Calu3 (cell line): ENCODE measurements around the gene ANKRD40. TPM values are rescaled to one million over a fixed set of nuclear protein-coding genes. Genes with fewer than 3 reads are reported as not detected.
A peak's percentile ranks its signal among the peaks of the same experiment; 100 is the strongest.
"Not testable (repeated sequence)": the region's sequence is repeated elsewhere in the genome, so short reads cannot be mapped to it uniquely, and the experiment has no call there.

Experiments used
- BruUV-seq: library from RNA; stranded (reverse); fragments of 400-500 nt; replicated peaks from 2 replicates; lab custom pipeline; 2021; lab: Mats Ljungman, UMichigan
- CTCF ChIA-PET: fragments of 300-600 bp; sonication (Branson Sonifier 250); formaldehyde crosslinking; loops from one replicate; lab custom pipeline; 2022; ENCODE audit warnings: antibody characterized with exemption; lab: Charles Lee
- DNase-seq: peaks from one replicate; pipeline ENCODE4 v3.0.0; 2022
- H3K27ac Mint-ChIP-seq: one replicate; pipeline ENCODE4 v1.8.0; 2022; ENCODE audit warnings: mixed read lengths; ENCODE audit not compliant: unreplicated experiment
- H3K27me3 Mint-ChIP-seq: one replicate; pipeline ENCODE4 v1.8.0; 2022; ENCODE audit warnings: mixed read lengths; ENCODE audit not compliant: unreplicated experiment
- H3K36me3 Mint-ChIP-seq: one replicate; pipeline ENCODE4 v1.8.0; 2022; ENCODE audit warnings: mild to moderate bottlenecking, moderate library complexity, mixed read lengths; ENCODE audit not compliant: insufficient read depth, unreplicated experiment
- H3K4me1 Mint-ChIP-seq: one replicate; pipeline ENCODE4 v1.8.0; 2022; ENCODE audit warnings: mild to moderate bottlenecking, low read depth, mixed read lengths; ENCODE audit not compliant: unreplicated experiment
- H3K4me3 Mint-ChIP-seq: one replicate; pipeline ENCODE4 v1.8.0; 2022; ENCODE audit warnings: mild to moderate bottlenecking, low read depth, moderate library complexity, mixed read lengths; ENCODE audit not compliant: unreplicated experiment
- H3K9me3 Mint-ChIP-seq: one replicate; pipeline ENCODE4 v1.8.0; 2022; ENCODE audit warnings: low read depth, mixed read lengths; ENCODE audit not compliant: unreplicated experiment
- CTCF ChIP-seq: fragments of 200-600 bp; IDR thresholded peaks from one replicate; pipeline ENCODE4 v1.8.0; 2022; ENCODE audit warnings: antibody characterized with exemption; ENCODE audit not compliant: unreplicated experiment
- intact Hi-C: fragments of 100-400 bp; cut with micrococcal nuclease; formaldehyde crosslinking; loops from one replicate; pipeline ENCODE4 v1.10.0; 2022; ENCODE audit not compliant: unreplicated experiment
- total RNA-seq: library from RNA; stranded (reverse); gene quantifications from 2 replicates; pipeline ENCODE4 v1.2.3, GENCODE V29; 2022

The ANKRD40 gene
- total RNA-seq, 1 experiment from 2014 or later: 68.5 TPM

- intact Hi-C loops: no loop called here
- CTCF ChIA-PET: interaction anchor here (1.2 kb wide), 1 partner anchor 214 kb away, joined by 3 read pairs; no protein-coding TSS in a partner anchor
- Mint-ChIP-seq H3K27ac (no peak overlapping the region), H3K9me3 (no peaks in the 10 kb centered on the region), H3K4me3 (no peak overlapping the region), H3K27me3 (peaks cover 17% of the 10 kb centered on the region), H3K36me3 (peaks cover 21% of the 10 kb centered on the region), H3K4me1 (no peaks in the 10 kb centered on the region)
- DNase-seq: no peak
- no TSS peak for BruUV-seq
- TF ChIP-seq CTCF: no peak
Measured at GRCh38 chr17:50715471-50715870, 7.8 kb upstream of the ANKRD40 start.

GRCh38 chr17:50712641-50713040 lies 4.9 kb upstream of the ANKRD40 start:
- no peak overlapping the region for H3K27ac Mint-ChIP-seq
- intact Hi-C loops: no loop called here
- peaks cover 11% of the 10 kb centered on the region for H3K36me3 Mint-ChIP-seq
- no peak overlapping the region for H3K4me3 Mint-ChIP-seq
- TF ChIP-seq CTCF: no peak
- H3K9me3 Mint-ChIP-seq: no peaks in the 10 kb centered on the region
- DNase-seq: no peak
- H3K27me3 Mint-ChIP-seq: peaks cover 17% of the 10 kb centered on the region
- no TSS peak for BruUV-seq
- peaks cover 10% of the 10 kb centered on the region for H3K4me1 Mint-ChIP-seq
- CTCF ChIA-PET: interaction anchor here (1.0 kb wide), 1 partner anchor 77 kb away, joined by 3 read pairs; no protein-coding TSS in a partner anchor

- TF ChIP-seq CTCF: no peak
- intact Hi-C loops: no loop called here
- peaks cover 10% of the 10 kb centered on the region for H3K4me1 Mint-ChIP-seq
- BruUV-seq: no TSS peak
- H3K36me3 Mint-ChIP-seq: peaks cover 30% of the 10 kb centered on the region
- no peak overlapping the region for H3K27ac Mint-ChIP-seq
- H3K27me3 Mint-ChIP-seq: peaks cover 17% of the 10 kb centered on the region
- DNase-seq: no peak
- CTCF ChIA-PET: no interaction called here
- no peaks in the 10 kb centered on the region for H3K9me3 Mint-ChIP-seq
- H3K4me3 Mint-ChIP-seq: no peak overlapping the region
Measured at GRCh38 chr17:50710650-50711049, 2.9 kb upstream of the ANKRD40 start.

- no peaks in the 10 kb centered on the region for H3K9me3 Mint-ChIP-seq
- no peak for DNase-seq
- H3K27ac Mint-ChIP-seq: no peak overlapping the region
- no peak overlapping the region for H3K4me3 Mint-ChIP-seq
- H3K27me3 Mint-ChIP-seq: peaks cover 17% of the 10 kb centered on the region
- intact Hi-C loops: no loop called here
- no peak for TF ChIP-seq CTCF
- CTCF ChIA-PET: no interaction called here
- peaks cover 10% of the 10 kb centered on the region for H3K4me1 Mint-ChIP-seq
- no TSS peak for BruUV-seq
- peaks cover 36% of the 10 kb centered on the region for H3K36me3 Mint-ChIP-seq
Measured at GRCh38 chr17:50710025-50710424, 2.3 kb upstream of the ANKRD40 start.

- Mint-ChIP-seq H3K4me1 (peaks cover 12% of the 10 kb centered on the region), H3K4me3 (peak overlapping the region; percentile 95), H3K27ac (peak overlapping the region; percentile 89), H3K27me3 (peaks cover 13% of the 10 kb centered on the region), H3K36me3 (peaks cover 46% of the 10 kb centered on the region)
- CTCF ChIA-PET: interaction anchor here (0.5 to 1.6 kb wide), 5 partner anchors 14 to 324 kb away, joined by 3 to 5 read pairs (median 4); no protein-coding TSS in a partner anchor
- intact Hi-C loops, DNase-seq, H3K9me3 Mint-ChIP-seq, BruUV-seq: not testable (repeated sequence)
Measured at GRCh38 chr17:50709053-50709452, 1.3 kb upstream of the ANKRD40 start.
